Bladder microvascular endothelial cell (primary cell): ENCODE measurements around the gene LACTB. TPM values are rescaled to one million over a fixed set of nuclear protein-coding genes. Genes with fewer than 3 reads are reported as not detected.

ENCODE experiments used
- total RNA-seq: library from RNA; depleted of rRNA; stranded (reverse); fragments of >200 nt; gene quantifications from 2 replicates; pipeline ENCODE4 v1.2.3, GENCODE V29; 2014

The LACTB gene, protein sequence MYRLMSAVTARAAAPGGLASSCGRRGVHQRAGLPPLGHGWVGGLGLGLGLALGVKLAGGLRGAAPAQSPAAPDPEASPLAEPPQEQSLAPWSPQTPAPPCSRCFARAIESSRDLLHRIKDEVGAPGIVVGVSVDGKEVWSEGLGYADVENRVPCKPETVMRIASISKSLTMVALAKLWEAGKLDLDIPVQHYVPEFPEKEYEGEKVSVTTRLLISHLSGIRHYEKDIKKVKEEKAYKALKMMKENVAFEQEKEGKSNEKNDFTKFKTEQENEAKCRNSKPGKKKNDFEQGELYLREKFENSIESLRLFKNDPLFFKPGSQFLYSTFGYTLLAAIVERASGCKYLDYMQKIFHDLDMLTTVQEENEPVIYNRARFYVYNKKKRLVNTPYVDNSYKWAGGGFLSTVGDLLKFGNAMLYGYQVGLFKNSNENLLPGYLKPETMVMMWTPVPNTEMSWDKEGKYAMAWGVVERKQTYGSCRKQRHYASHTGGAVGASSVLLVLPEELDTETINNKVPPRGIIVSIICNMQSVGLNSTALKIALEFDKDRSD
- 22.3 and 48.6 TPM in 2 replicates for total RNA-seq

DNA sequence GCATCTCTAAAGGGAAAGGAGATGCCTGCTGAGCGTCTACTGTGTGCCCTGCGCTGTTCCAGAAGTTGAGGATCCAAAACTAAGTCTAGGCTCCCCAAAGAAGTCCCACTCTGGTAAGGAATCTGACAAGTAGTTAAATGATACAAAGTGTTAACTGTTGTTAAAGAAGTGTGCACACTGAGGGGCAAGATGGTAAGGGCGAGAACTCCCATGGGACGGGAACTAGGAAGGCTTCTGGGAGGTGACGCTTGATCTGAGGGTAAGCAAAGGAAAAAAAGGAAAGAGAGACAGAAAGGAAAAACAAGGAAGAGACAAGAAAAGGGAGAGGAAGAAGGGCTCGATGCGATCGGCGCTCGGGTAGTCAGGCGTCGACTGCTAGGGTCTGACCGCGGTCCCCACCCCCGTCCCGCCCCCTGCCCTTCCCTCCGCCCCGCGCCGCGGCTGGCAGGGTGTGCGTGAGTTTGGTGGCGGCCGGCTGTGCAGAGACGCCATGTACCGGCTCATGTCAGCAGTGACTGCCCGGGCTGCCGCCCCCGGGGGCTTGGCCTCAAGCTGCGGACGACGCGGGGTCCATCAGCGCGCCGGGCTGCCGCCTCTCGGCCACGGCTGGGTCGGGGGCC, at the start of gene LACTB:
Gene LACTB (plus strand): TSS at position 480 of the 620 bp plus-strand sequence. CDS start 11 bp downstream, at position 491.

DNA sequence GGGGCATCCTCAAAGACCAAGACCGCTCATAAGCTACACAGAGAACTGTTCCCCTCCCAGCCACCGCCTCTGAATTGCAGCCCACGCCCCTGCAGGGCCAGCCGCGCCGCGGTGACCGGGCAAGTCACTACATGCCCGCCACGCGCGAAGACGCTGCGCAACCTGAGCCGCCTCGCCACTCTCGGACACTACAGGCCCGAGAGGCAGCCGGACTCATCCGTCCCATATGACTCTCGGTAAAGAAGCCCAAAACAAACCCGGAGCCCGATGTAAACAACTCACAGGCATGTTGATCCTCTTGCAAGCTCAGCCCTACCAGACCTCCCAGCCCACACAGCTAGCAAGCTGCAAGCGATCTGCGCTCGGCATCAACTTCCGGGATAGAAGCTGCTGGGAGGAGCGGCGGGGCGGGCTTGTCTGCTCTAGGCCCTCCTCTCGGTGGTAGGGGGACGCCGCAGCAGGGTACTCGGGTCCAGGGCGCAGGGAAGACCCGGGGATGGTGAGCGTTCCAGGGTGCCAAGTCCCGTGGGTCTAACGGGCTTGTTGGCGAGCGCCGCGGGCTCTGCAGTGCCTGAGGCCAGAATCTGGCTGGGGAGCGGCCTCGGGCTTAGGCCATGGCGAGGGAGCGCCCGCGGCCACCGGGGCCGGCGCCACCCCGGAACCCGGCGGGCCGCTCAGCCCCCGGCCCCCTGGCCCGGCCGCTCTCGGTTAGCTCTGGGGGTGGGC, 35.6 kb downstream of the LACTB start, which contains the start of gene RPS27L:
Gene RPS27L (minus strand): TSS at position 360 of the 726 bp plus-strand sequence. CDS start 72 bp downstream, at position 288.

DNA sequence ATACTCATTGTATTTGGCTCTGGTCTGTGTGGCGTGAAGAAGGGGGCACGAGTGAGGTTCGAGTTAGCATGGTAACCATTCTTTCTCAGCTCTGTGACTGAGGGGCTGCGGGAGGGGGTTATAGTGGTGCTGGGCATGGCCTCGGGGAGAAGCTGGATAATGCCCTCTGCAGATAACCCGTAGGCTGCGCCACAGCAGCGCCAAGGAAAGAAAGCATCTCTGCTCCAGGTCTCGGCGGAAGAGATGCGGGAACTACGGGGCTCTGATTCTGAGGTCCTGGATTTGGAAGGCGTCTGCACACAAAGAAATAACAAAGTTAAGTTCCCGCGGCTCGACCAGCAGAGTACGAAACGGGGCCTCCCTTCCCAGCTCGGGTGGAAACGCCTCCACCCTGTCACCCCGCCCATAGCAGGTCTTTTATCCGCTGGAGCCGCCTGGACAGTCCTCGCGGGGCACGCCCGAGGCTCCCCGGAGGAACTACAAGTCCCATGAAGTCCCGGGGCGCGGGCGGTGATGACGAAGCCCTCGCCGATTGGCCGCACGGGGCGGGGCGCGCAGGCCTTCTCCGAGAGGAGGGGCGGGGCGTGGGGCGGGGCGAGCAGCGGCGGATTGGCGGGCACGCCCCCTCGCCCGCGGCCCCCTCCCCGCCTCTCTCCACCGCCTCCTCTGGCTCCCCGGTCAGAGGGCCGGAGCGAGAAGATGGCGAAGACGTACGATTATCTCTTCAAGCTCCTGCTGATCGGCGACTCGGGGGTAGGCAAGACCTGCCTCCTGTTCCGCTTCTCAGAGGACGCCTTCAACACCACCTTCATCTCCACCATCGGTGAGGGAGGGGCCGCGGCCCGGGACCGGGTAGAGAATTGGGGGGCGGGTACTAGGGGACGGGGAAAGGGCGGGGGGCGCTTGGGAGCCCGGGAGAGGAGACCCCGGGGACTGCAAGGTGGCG, 67.5 kb downstream of the LACTB start, which contains the start of gene RAB8B:
Gene RAB8B (plus strand): TSS at position 681 of the 946 bp plus-strand sequence. CDS start 19 bp downstream, at position 700.

Other genes with a start within 250 kb of the LACTB start
- 244 and 951 TPM in 2 replicates for gene TPM1, start 79.1 kb upstream of the LACTB start, total RNA-seq
- gene RPS27L, start 35.6 kb downstream of the LACTB start, total RNA-seq: 332 and 362 TPM in 2 replicates
- gene RAB8B, start 67.7 kb downstream of the LACTB start, total RNA-seq: 31.4 and 60.8 TPM in 2 replicates
- 13.4 and 16.0 TPM in 2 replicates for gene APH1B, start 155.7 kb downstream of the LACTB start, total RNA-seq